Measurements from ENCODE around the gene PLEKHA6.

DNA sequence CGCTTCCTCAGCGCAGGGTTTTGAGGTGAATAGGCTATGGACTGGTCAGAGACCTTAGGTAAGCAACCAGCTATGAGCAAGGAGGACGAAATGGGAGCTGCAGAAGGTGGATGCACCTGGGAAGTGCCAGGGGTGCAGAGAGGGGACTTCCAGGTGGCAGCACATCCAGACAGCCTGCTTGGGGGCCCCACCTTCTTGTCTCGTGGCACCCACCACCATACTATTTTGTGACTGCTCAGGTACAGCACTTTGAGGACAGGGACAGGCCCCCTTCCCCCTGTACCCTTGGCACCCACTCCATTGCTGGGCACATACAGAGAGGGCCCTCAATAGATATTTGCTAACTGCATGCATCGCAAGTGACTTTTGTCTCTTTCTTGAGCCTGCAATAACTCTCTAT is 162.7 kb downstream of the PLEKHA6 start:
- TF ChIP-seq FOSL1 (IDR thresholded peaks at IDR 0.05; ENCODE audit: insufficient read depth, low read depth, low read length) (no peak), EP300 (IDR thresholded peaks at IDR 0.05; ENCODE audit: borderline replicate concordance in 1 of 2, low read depth in 2 of 2, low read length in 2 of 2) (no peak), TEAD4 (IDR thresholded peaks at IDR 0.05; ENCODE audit: low read depth, low read length) (no peak), JUND (IDR thresholded peaks at IDR 0.05; ENCODE audit: low read length) (no peak), CBX8 (IDR thresholded peaks at IDR 0.05; ENCODE audit: borderline replicate concordance, low read depth, low read length) (no peak), POLR2AphosphoS5 (IDR thresholded peaks at IDR 0.05; ENCODE audit: low read depth, low read length) (no peak), EZH2 (IDR thresholded peaks at IDR 0.05; ENCODE audit: low read depth, low read length, severe bottlenecking) (no peak)
- TF ChIP-seq, protein P1, sequence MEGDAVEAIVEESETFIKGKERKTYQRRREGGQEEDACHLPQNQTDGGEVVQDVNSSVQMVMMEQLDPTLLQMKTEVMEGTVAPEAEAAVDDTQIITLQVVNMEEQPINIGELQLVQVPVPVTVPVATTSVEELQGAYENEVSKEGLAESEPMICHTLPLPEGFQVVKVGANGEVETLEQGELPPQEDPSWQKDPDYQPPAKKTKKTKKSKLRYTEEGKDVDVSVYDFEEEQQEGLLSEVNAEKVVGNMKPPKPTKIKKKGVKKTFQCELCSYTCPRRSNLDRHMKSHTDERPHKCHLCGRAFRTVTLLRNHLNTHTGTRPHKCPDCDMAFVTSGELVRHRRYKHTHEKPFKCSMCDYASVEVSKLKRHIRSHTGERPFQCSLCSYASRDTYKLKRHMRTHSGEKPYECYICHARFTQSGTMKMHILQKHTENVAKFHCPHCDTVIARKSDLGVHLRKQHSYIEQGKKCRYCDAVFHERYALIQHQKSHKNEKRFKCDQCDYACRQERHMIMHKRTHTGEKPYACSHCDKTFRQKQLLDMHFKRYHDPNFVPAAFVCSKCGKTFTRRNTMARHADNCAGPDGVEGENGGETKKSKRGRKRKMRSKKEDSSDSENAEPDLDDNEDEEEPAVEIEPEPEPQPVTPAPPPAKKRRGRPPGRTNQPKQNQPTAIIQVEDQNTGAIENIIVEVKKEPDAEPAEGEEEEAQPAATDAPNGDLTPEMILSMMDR (IDR thresholded peaks at IDR 0.05; ENCODE audit: control extremely low read depth in 1 of 3, insufficient read depth in 1 of 3, low read depth in 1 of 3, low read length in 3 of 3), result no peak
- TF ChIP-seq, protein P2, sequence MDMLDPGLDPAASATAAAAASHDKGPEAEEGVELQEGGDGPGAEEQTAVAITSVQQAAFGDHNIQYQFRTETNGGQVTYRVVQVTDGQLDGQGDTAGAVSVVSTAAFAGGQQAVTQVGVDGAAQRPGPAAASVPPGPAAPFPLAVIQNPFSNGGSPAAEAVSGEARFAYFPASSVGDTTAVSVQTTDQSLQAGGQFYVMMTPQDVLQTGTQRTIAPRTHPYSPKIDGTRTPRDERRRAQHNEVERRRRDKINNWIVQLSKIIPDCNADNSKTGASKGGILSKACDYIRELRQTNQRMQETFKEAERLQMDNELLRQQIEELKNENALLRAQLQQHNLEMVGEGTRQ (IDR thresholded peaks at IDR 0.05; ENCODE audit: low read length), result no peak
